ENCODE data around the gene NADK.

GRCh38 chr1:1809489-1809888 lies 31.2 kb upstream of the NADK start:
- TF ChIP-seq CTCF (IDR thresholded peaks at IDR 0.05) (no peak), POLR2A (IDR thresholded peaks at IDR 0.05) (no peak)
